NCI-H2029 treated with DMSO at 0.1 percent for 48 hours (cell line): Measurements from ENCODE around the gene SNX17.
"Not testable (repeated sequence)": the region's sequence is repeated elsewhere in the genome, so short reads cannot be mapped to it uniquely, and the experiment has no call there.

Experiments
- DNase-seq: peaks from one replicate; lab custom pipeline; 2025; lab: John Stamatoyannopoulos, UW

Gene SNX17

GRCh38 chr2:27400348-27401135, 30.1 kb downstream of the SNX17 start:
- no peak for DNase-seq

GRCh38 chr2:27407798-27408491, 37.5 kb downstream of the SNX17 start:
- no peak for DNase-seq

- DNase-seq: no peak
These were observed 38.3 kb downstream of the SNX17 start for GRCh38 chr2:27408601-27409320.

GRCh38 chr2:27409321-27410073, 39.1 kb downstream of the SNX17 start, which contains the start of gene PPM1G:
Gene PPM1G, minus strand, starts transcription at chr2:27409591. Its CDS starts 169 bp downstream, at chr2:27409422.
- peak; percentile 66 for DNase-seq

DNA sequence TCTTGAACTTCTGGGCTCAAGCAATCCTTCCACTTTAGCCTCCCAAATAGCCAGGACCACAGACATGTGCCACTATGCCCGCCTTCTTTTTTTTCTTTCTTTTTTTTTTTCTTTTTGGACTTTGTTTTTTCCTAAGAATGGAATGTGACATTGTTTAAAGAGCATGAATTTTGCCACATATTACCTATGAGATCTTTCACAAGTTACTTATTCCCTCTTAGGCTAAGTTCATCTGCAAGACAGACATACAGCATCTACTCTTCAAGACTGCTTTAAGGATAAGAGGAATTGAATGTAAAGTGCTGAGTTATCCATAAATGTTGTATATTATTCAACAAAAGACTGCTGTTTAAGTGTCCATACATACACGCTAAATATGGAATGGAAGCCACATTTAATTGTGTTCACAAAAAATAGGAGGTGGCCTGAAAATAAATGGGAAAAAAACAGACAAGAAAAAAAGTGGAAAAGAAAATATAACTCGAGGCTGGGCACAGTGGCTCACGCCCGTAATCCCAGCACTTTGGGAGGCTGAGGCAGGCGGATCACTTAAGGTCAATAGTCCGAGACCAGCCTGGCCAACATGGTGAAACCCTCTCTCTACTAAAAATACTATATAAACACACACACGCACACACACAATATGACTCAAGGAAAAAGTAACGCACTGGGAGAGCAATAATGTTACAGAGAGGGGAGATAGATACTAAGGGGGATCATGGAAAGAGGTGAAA, 42.2 kb downstream of the SNX17 start:
- no peak for DNase-seq

GRCh38 chr2:27416151-27416550, 45.7 kb downstream of the SNX17 start:
- no peak for DNase-seq

GRCh38 chr2:27420996-27421395, 50.6 kb downstream of the SNX17 start:
- DNase-seq: no peak

GRCh38 chr2:27421660-27422250, 51.3 kb downstream of the SNX17 start:
- DNase-seq: no peak

DNA sequence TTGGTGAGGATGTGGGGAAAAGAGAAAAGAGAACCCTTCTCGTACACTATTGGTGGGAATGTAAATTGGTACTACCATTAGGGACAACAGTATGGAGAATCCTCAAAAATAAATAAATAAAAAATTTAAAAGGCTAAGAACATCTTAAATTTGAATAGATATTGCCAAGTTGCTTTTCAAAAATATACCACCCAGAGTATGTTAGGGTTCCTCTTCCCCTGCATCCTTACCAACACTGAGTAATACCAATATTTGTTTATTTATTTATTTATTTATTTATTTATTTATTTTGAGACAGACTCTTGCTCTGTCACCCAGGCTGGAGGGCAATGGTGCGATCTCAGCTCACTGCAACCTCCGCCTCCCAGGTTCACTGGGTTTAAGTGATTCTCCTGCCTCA, 52.5 kb downstream of the SNX17 start:
- no peak for DNase-seq

- not testable (repeated sequence) for DNase-seq
These were observed 54.6 kb downstream of the SNX17 start for GRCh38 chr2:27425039-27425438.
